Measurements from ENCODE around the gene GPR35. TPM values are rescaled to one million over a fixed set of nuclear protein-coding genes. Genes with fewer than 3 reads are reported as not detected.

GPR35 gene
- total RNA-seq, 1 experiment from 2014 or later = 4.2 TPM

DNA sequence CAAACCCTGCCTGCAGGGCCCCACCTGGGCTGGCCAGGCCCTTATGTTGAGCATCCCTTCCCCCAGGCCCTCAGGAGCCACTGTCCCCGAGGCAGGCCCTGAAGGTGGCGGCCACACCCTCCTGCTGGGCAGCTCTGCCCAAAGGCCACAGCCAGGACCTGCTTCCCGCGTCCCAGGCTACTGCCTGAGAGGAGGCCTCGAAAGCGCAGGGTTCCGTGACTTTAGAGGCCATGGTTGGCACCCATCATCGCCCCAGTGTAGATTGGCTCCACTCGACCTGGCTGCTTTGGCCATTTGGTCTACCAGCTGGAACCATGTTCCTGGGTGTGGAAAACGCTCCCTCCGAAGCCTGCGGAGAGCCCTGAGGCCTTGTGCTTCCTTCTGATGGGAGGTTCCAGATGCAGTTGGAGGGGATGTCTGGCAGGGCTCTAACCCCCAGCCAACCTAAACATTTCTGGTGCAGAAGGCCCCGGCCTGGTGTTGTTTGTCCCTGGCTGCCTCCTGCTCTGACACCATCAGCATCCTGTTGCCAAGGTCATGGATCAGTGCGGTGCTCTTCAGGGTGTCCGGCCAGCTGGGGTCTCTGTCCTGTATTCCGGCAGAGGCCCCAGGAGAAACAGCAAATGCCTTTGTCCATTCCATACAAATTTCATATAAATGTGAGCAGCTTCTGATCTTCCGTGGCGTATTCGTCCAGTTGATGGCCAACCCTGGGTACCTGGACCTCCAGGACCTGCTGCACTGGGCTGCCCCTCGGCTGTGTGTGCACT is 24.0 kb upstream of the GPR35 start:
- Histone ChIP-seq H3K9ac (ENCODE audit: low read length) (no peak overlapping the region), H3K27me3 (ENCODE audit: insufficient read depth, low read length) (no peaks in the 10 kb centered on the region), H3K4me2 (ENCODE audit: low read length) (no peak overlapping the region), H3K4me3 (replicated peaks in 1 of 2; ENCODE audit: low read depth in 1 of 2, low read length in 2 of 2) (no peak overlapping the region), H3K36me3 (ENCODE audit: control insufficient read depth in 1 of 2, insufficient read depth in 2 of 2, low read length in 2 of 2) (no peaks in the 10 kb centered on the region; a peak in 1 of 4 replicates), H3K4me1 (ENCODE audit: control insufficient read depth in 1 of 2, insufficient read depth in 2 of 2, low read length in 2 of 2) (peaks cover 8 to 25% of the 10 kb centered on the region in 2 experiments; a peak in 3 of 4 replicates), H3K9me3 (ENCODE audit: control insufficient read depth in 1 of 2, insufficient read depth in 1 of 2, low read depth in 1 of 2, low read length in 2 of 2) (no peaks in the 10 kb centered on the region), H2AFZ (ENCODE audit: low read depth, low read length, poor library complexity, severe bottlenecking) (no peak overlapping the region), H3K79me2 (ENCODE audit: insufficient read depth, low read length) (no peaks in the 10 kb centered on the region), H4K20me1 (ENCODE audit: insufficient read depth) (no peaks in the 10 kb centered on the region), H3K9me2 (ENCODE audit: insufficient read depth) (no peaks in the 10 kb centered on the region), H3K27ac (ENCODE audit: low read depth, low read length) (no peak overlapping the region)
- intact Hi-C loops (cut with micrococcal nuclease) = no loop called here
- POLR2A ChIA-PET = no interaction called here
- no peak for ATAC-seq
- no peak for DNase-seq (ENCODE audit: low read depth, low spot score)
- RAD21 ChIA-PET (ENCODE audit: low non-redundant PET in 1 of 2, low total read pairs in 2 of 2, uncharacterized antibody in 2 of 2, unreplicated experiment in 2 of 2) = no interaction called here
- CTCF ChIA-PET = interaction anchor here (1.4 kb wide), 1 partner anchor 15 kb away, joined by 3 read pairs; the partner anchor contains the start of gene CAPN10
- BruUV-seq (replicated peaks) = no TSS peak
- TF ChIP-seq POLR2A (IDR thresholded peaks at IDR 0.05; ENCODE audit: borderline replicate concordance, extremely low read depth, insufficient read depth, insufficient read length) = no peak

DNA sequence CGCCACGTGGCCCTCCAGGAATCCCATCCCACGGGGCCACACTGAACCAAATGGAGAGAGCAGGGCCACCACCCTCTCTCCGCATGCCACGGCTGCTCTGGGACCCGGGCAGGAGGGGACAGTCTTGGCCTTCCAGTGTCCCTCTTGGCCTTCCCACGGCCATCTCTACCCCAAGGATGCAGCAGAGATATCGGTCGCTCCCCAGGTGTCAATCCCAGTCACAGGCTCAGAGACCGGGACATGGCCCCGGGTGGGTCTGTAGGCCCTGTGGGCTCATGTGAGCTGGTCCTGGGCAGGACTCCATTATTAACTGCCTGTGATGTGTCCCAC is 23.5 kb upstream of the GPR35 start:
- Histone ChIP-seq H3K27me3 (ENCODE audit: insufficient read depth, low read length) (no peaks in the 10 kb centered on the region), H3K79me2 (ENCODE audit: insufficient read depth, low read length) (no peaks in the 10 kb centered on the region), H3K9ac (ENCODE audit: low read length) (no peak overlapping the region), H3K9me3 (ENCODE audit: control insufficient read depth in 1 of 2, insufficient read depth in 1 of 2, low read depth in 1 of 2, low read length in 2 of 2) (no peaks in the 10 kb centered on the region), H3K9me2 (ENCODE audit: insufficient read depth) (no peaks in the 10 kb centered on the region), H3K4me1 (ENCODE audit: control insufficient read depth in 1 of 2, insufficient read depth in 2 of 2, low read length in 2 of 2) (peaks cover 8 to 25% of the 10 kb centered on the region in 2 experiments; a peak in 3 of 4 replicates), H3K27ac (ENCODE audit: low read depth, low read length) (no peak overlapping the region), H4K20me1 (ENCODE audit: insufficient read depth) (no peaks in the 10 kb centered on the region), H3K36me3 (ENCODE audit: control insufficient read depth in 1 of 2, insufficient read depth in 2 of 2, low read length in 2 of 2) (no peaks in the 10 kb centered on the region; a peak in 1 of 4 replicates), H2AFZ (ENCODE audit: low read depth, low read length, poor library complexity, severe bottlenecking) (no peak overlapping the region), H3K4me2 (ENCODE audit: low read length) (no peak overlapping the region), H3K4me3 (replicated peaks in 1 of 2; ENCODE audit: low read depth in 1 of 2, low read length in 2 of 2) (no peak overlapping the region)
- ChIA-PET CTCF (interaction anchor here (1.4 kb wide), 1 partner anchor 15 kb away, joined by 3 read pairs; the partner anchor contains the start of gene CAPN10), POLR2A (no interaction called here), RAD21 (ENCODE audit: low non-redundant PET in 1 of 2, low total read pairs in 2 of 2, uncharacterized antibody in 2 of 2, unreplicated experiment in 2 of 2) (no interaction called here)
- DNase-seq (ENCODE audit: low read depth, low spot score) = no peak
- no peak for ATAC-seq
- intact Hi-C loops (cut with micrococcal nuclease) = no loop called here
- no TSS peak for BruUV-seq (replicated peaks)
- TF ChIP-seq EGR1 (IDR thresholded peaks at IDR 0.05; ENCODE audit: low read depth) (no peak), SP1 (IDR thresholded peaks at IDR 0.05; ENCODE audit: low read depth) (no peak), POLR2AphosphoS5 (IDR thresholded peaks at IDR 0.05; ENCODE audit: low read depth, low read length) (no peak), EZH2phosphoT487 (IDR thresholded peaks at IDR 0.05; ENCODE audit: borderline replicate concordance) (no peak), POLR2A (IDR thresholded peaks at IDR 0.05; ENCODE audit: borderline replicate concordance, extremely low read depth, insufficient read depth, insufficient read length) (no peak), JUND (IDR thresholded peaks at IDR 0.05) (no peak), SIN3A (IDR thresholded peaks at IDR 0.05; ENCODE audit: low read depth) (no peak), ZNF274 (IDR thresholded peaks at IDR 0.05; ENCODE audit: low read depth, low read length) (no peak), TCF7L2 (IDR thresholded peaks at IDR 0.05; ENCODE audit: borderline replicate concordance, extremely low read depth, insufficient read depth, insufficient read length) (no peak), ZFX (IDR thresholded peaks at IDR 0.05) (no peak), SRF (IDR thresholded peaks at IDR 0.05; ENCODE audit: low read depth) (no peak), CEBPB (IDR thresholded peaks at IDR 0.05; ENCODE audit: low read depth) (no peak)
- TF ChIP-seq, protein P1, sequence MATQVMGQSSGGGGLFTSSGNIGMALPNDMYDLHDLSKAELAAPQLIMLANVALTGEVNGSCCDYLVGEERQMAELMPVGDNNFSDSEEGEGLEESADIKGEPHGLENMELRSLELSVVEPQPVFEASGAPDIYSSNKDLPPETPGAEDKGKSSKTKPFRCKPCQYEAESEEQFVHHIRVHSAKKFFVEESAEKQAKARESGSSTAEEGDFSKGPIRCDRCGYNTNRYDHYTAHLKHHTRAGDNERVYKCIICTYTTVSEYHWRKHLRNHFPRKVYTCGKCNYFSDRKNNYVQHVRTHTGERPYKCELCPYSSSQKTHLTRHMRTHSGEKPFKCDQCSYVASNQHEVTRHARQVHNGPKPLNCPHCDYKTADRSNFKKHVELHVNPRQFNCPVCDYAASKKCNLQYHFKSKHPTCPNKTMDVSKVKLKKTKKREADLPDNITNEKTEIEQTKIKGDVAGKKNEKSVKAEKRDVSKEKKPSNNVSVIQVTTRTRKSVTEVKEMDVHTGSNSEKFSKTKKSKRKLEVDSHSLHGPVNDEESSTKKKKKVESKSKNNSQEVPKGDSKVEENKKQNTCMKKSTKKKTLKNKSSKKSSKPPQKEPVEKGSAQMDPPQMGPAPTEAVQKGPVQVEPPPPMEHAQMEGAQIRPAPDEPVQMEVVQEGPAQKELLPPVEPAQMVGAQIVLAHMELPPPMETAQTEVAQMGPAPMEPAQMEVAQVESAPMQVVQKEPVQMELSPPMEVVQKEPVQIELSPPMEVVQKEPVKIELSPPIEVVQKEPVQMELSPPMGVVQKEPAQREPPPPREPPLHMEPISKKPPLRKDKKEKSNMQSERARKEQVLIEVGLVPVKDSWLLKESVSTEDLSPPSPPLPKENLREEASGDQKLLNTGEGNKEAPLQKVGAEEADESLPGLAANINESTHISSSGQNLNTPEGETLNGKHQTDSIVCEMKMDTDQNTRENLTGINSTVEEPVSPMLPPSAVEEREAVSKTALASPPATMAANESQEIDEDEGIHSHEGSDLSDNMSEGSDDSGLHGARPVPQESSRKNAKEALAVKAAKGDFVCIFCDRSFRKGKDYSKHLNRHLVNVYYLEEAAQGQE (IDR thresholded peaks at IDR 0.05; ENCODE audit: low read depth) = no peak
- TF ChIP-seq, protein P2, sequence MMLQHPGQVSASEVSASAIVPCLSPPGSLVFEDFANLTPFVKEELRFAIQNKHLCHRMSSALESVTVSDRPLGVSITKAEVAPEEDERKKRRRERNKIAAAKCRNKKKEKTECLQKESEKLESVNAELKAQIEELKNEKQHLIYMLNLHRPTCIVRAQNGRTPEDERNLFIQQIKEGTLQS (IDR thresholded peaks at IDR 0.05) = no peak
- TF ChIP-seq, protein P3, sequence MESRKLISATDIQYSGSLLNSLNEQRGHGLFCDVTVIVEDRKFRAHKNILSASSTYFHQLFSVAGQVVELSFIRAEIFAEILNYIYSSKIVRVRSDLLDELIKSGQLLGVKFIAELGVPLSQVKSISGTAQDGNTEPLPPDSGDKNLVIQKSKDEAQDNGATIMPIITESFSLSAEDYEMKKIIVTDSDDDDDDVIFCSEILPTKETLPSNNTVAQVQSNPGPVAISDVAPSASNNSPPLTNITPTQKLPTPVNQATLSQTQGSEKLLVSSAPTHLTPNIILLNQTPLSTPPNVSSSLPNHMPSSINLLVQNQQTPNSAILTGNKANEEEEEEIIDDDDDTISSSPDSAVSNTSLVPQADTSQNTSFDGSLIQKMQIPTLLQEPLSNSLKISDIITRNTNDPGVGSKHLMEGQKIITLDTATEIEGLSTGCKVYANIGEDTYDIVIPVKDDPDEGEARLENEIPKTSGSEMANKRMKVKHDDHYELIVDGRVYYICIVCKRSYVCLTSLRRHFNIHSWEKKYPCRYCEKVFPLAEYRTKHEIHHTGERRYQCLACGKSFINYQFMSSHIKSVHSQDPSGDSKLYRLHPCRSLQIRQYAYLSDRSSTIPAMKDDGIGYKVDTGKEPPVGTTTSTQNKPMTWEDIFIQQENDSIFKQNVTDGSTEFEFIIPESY (IDR thresholded peaks at IDR 0.05; ENCODE audit: extremely low read depth, insufficient replicate concordance, low read length) = no peak

Measured in HCT116 (cell line).